GM23338 (cell line): ENCODE data around the gene NVL. TPM values are rescaled to one million over a fixed set of nuclear protein-coding genes. Genes with fewer than 3 reads are reported as not detected.

Source experiments
- ATAC-seq: fragments of 200-7000 bp; cut with Tn5 transposase; 3 replicates; pipeline ENCODE4 v1.9.1; 2020
- DNase-seq: peaks from one replicate; pipeline ENCODE4 v3.0.0-alpha.2; 2015; ENCODE audit warnings: low spot score
- H2AFZ ChIP-seq: fragments of 200-600 bp; sonication (generic); 2 replicates; pipeline ENCODE4 v1.8.0; 2016; ENCODE audit warnings: antibody characterized with exemption, mild to moderate bottlenecking, moderate library complexity
- H3F3A ChIP-seq: fragments of 200-600 bp; sonication (generic); replicated peaks from 2 replicates; pipeline ENCODE4 v1.8.0; 2017; ENCODE audit warnings: antibody characterized with exemption, mixed run types, low read depth
- H3K27ac ChIP-seq: fragments of 200-600 bp; sonication (generic); 2 replicates; pipeline ENCODE4 v1.6.1; 2016; ENCODE audit warnings: low read depth
- H3K27me3 ChIP-seq: fragments of 200-600 bp; sonication (generic); 2 replicates; pipeline ENCODE4 v1.8.0; 2016; ENCODE audit warnings: mild to moderate bottlenecking, mixed run types, moderate library complexity; ENCODE audit not compliant: insufficient read depth
- H3K36me3 ChIP-seq: fragments of 200-600 bp; sonication (generic); 2 replicates; pipeline ENCODE4 v1.8.0; 2016; ENCODE audit warnings: mild to moderate bottlenecking; ENCODE audit not compliant: insufficient read depth
- H3K4me1 ChIP-seq: fragments of 200-600 bp; sonication (generic); 2 replicates; pipeline ENCODE4 v1.8.0; 2016; ENCODE audit warnings: mild to moderate bottlenecking, moderate library complexity; ENCODE audit not compliant: insufficient read depth
- H3K4me2 ChIP-seq: fragments of 200-600 bp; sonication (generic); 2 replicates; pipeline ENCODE4 v1.7.1; 2017; ENCODE audit warnings: mixed run types
- H3K4me3 ChIP-seq: fragments of 200-600 bp; sonication (generic); 2 replicates; pipeline ENCODE4 v1.6.1; 2016; ENCODE audit warnings: mixed run types
- H3K79me2 ChIP-seq: fragments of 200-600 bp; sonication (generic); replicated peaks from 2 replicates; pipeline ENCODE4 v1.8.0; 2017; ENCODE audit warnings: mild to moderate bottlenecking; ENCODE audit not compliant: insufficient read depth
- H3K9me2 ChIP-seq: fragments of 200-600 bp; sonication (generic); 2 replicates; pipeline ENCODE4 v1.8.0; 2017; ENCODE audit not compliant: insufficient read depth
- H4K20me1 ChIP-seq: fragments of 200-600 bp; sonication (generic); replicated peaks from 2 replicates; pipeline ENCODE4 v1.8.0; 2017; ENCODE audit warnings: mild to moderate bottlenecking; ENCODE audit not compliant: insufficient read depth
- H3K27ac Mint-ChIP-seq: 2 replicates; pipeline ENCODE4 v1.8.0; 2020; ENCODE audit warnings: inconsistent platforms, mild to moderate bottlenecking, moderate library complexity, mixed read lengths
- H3K27me3 Mint-ChIP-seq: 3 replicates; pipeline ENCODE4 v1.8.0; 2022; ENCODE audit warnings: low read depth, mild to moderate bottlenecking, moderate library complexity, mixed read lengths, inconsistent platforms; ENCODE audit not compliant: insufficient read depth, poor library complexity
- H3K36me3 Mint-ChIP-seq: 3 replicates; pipeline ENCODE4 v1.8.0; 2021; ENCODE audit warnings: low read depth, mild to moderate bottlenecking, inconsistent platforms, moderate library complexity, mixed read lengths
- H3K4me1 Mint-ChIP-seq: 3 replicates; pipeline ENCODE4 v1.8.0; 2020; ENCODE audit warnings: mild to moderate bottlenecking, inconsistent platforms, mixed read lengths
- H3K4me3 Mint-ChIP-seq: 3 replicates; pipeline ENCODE4 v1.8.0; 2021; ENCODE audit warnings: moderate library complexity, mild to moderate bottlenecking, inconsistent platforms, mixed read lengths
- H3K9me3 Mint-ChIP-seq: 3 replicates; pipeline ENCODE4 v1.8.0; 2020; ENCODE audit warnings: moderate library complexity, mild to moderate bottlenecking, inconsistent platforms, mixed read lengths
- CREB1 ChIP-seq: fragments of 250-450 bp; sonication (Bioruptor Pico); IDR thresholded peaks from 2 replicates; pipeline ENCODE4 v1.5.0; 2020; ENCODE audit warnings: low read depth, mild to moderate bottlenecking, moderate library complexity
- NANOG ChIP-seq: IDR thresholded peaks from 2 replicates; pipeline ENCODE4 v1.6.1; 2016; ENCODE audit warnings: antibody characterized with exemption, borderline replicate concordance
- STAT1 ChIP-seq: IDR thresholded peaks from one replicate; pipeline ENCODE4 v1.6.1; 2016; ENCODE audit warnings: antibody characterized with exemption; ENCODE audit not compliant: unreplicated experiment
- ZNF331 ChIP-seq: fragments of 250-450 bp; sonication (Bioruptor Pico); IDR thresholded peaks from 2 replicates; pipeline ENCODE4 v1.5.0; 2020; ENCODE audit warnings: low read depth, mild to moderate bottlenecking, moderate library complexity
- polyA plus RNA-seq: library from polyadenylated mRNA; unstranded; fragments of >200 nt; fragmentation: Nextera tagmentation; extraction: Ambion mirVana; gene quantifications from 2 replicates; pipeline ENCODE4 v1.2.1, GENCODE V29; 2016
- total RNA-seq: library from RNA; depleted of rRNA; stranded (reverse); fragments of >200 nt; shearing (Covaris generic); gene quantifications from 2 replicates; pipeline ENCODE4 v1.2.3, GENCODE V29; 2014
- TF ChIP-seq, protein P1 (sequence below): fragments of 250-450 bp; sonication (Bioruptor Pico); IDR thresholded peaks from 2 replicates; pipeline ENCODE4 v1.5.0; 2020; ENCODE audit warnings: mild to moderate bottlenecking, moderate library complexity
- TF ChIP-seq, protein P2 (sequence below), 2 experiments: fragments of 200-600 bp in 1 of 2; sonication (generic) in 1 of 2; conservative IDR thresholded peaks; 2 replicates each; pipeline versions ENCODE4 v1.5.1 to v1.6.1; 2016 to 2017; ENCODE audit warnings: antibody characterized with exemption in 2 of 2, low read depth in 2 of 2, mild to moderate bottlenecking in 2 of 2, moderate library complexity in 1 of 2
- TF ChIP-seq, protein P3 (sequence below): IDR thresholded peaks from one replicate; pipeline ENCODE4 v1.6.1; 2018; ENCODE audit warnings: antibody characterized with exemption; ENCODE audit not compliant: unreplicated experiment

The NVL gene
- total and polyA plus RNA-seq, 2 experiments from 2014 or later, result 44.4 to 71.7 TPM

DNA sequence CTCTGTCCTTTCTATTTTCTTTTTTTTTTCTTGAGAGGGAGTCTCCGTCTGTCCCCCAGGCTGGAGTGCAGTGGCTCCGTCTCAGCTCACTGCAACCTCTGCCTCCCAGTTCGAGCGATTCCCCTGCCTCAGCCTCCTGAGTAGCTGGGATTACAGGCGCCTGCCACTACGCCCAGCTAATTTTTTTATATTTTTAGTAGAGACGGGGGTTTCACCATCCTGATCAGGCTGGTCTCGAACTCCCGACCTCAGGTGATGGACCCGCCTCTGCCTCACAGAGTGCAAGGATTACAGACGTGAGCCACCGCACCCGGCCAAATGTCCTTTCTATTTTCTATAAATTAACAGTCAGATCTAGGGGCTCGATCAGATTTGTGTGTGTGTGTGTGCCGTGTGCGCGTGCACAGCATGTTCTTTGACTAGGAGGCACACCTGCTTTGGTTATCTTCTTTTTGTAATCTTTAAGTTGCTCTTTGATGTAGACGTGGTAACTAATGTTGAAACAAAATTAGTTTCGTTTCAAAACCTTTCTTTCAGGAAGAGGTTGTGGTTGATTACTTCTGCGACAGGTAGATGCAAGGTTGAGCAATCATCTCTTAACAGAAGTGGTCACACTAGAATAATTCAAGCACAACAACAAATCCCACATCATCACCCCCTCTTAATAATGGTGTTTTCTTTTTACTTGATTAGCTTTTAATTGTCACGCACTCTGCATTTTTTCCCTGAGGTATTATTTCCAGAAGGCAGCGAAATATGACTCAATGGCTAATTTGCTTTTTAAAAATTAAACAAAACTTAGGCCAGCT lies 147.7 kb downstream of the NVL start:
- H3K36me3 Mint-ChIP-seq, result peaks cover 20% of the 10 kb centered on the region
- H3K4me2 ChIP-seq, result peak overlapping the region; percentile 99
- H3K9me3 Mint-ChIP-seq, result no peaks in the 10 kb centered on the region
- no peaks in the 10 kb centered on the region for H3K27me3 ChIP-seq
- peaks cover 15% of the 10 kb centered on the region; the same call in 1 of the 2 replicates for H3K4me1 ChIP-seq
- H3K27me3 Mint-ChIP-seq, result peaks cover 11% of the 10 kb centered on the region
- H2AFZ ChIP-seq, result peak overlapping the region; percentile 96; the same call in 1 of the 2 replicates
- DNase-seq (no peak), ATAC-seq (no peak)
- no peaks in the 10 kb centered on the region; the same call in 1 of the 2 replicates for H3K36me3 ChIP-seq
- no peaks in the 10 kb centered on the region; the same call in 1 of the 2 replicates for H4K20me1 ChIP-seq
- peaks cover 36% of the 10 kb centered on the region for H3K79me2 ChIP-seq
- H3K4me3 Mint-ChIP-seq, result peak overlapping the region; percentile 77
- H3K27ac ChIP-seq, result peak overlapping the region; percentile 92; the same call in 1 of the 2 replicates
- peak overlapping the region; percentile 20; the same call in 1 of the 2 replicates for H3K27ac Mint-ChIP-seq
- no peaks in the 10 kb centered on the region for H3K9me2 ChIP-seq
- H3F3A ChIP-seq, result peaks cover 20% of the 10 kb centered on the region
- H3K4me3 ChIP-seq, result peak overlapping the region; percentile 94
- TF ChIP-seq STAT1, result no peak
- TF ChIP-seq NANOG, result no peak
- peaks cover 20% of the 10 kb centered on the region for H3K4me1 Mint-ChIP-seq

DNA sequence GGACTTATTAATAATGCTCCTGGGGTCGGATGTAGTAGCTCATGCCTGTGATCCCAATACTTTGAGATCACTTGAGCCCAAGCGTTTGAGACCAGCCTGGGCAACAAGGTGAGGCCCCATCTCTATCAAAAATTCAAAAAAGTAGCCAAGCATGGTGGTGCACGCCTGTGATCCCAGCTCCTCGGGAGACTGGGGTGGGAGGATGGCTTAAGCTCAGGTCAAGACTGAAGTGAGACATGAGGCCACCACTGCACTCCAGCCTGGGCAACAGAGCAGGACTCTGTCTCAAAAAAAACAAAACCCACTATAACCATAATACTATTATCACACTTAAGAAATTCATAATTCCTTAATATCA lies 148.5 kb downstream of the NVL start:
- Histone ChIP-seq H3K4me1 (peaks cover 15% of the 10 kb centered on the region; the same call in 1 of the 2 replicates), H3F3A (peaks cover 20% of the 10 kb centered on the region), H3K4me3 (no peak overlapping the region), H3K27ac (no peak overlapping the region), H2AFZ (no peak overlapping the region), H4K20me1 (no peaks in the 10 kb centered on the region; the same call in 1 of the 2 replicates), H3K79me2 (peaks cover 28% of the 10 kb centered on the region), H3K4me2 (no peak overlapping the region), H3K36me3 (no peaks in the 10 kb centered on the region; the same call in 1 of the 2 replicates), H3K9me2 (no peaks in the 10 kb centered on the region), H3K27me3 (no peaks in the 10 kb centered on the region)
- Mint-ChIP-seq H3K4me1 (peaks cover 20% of the 10 kb centered on the region), H3K9me3 (no peaks in the 10 kb centered on the region), H3K27ac (no peak overlapping the region), H3K4me3 (no peak overlapping the region), H3K27me3 (peaks cover 11% of the 10 kb centered on the region), H3K36me3 (peaks cover 13% of the 10 kb centered on the region)
- no peak for DNase-seq
- ATAC-seq, result no peak
- TF ChIP-seq, protein P1, sequence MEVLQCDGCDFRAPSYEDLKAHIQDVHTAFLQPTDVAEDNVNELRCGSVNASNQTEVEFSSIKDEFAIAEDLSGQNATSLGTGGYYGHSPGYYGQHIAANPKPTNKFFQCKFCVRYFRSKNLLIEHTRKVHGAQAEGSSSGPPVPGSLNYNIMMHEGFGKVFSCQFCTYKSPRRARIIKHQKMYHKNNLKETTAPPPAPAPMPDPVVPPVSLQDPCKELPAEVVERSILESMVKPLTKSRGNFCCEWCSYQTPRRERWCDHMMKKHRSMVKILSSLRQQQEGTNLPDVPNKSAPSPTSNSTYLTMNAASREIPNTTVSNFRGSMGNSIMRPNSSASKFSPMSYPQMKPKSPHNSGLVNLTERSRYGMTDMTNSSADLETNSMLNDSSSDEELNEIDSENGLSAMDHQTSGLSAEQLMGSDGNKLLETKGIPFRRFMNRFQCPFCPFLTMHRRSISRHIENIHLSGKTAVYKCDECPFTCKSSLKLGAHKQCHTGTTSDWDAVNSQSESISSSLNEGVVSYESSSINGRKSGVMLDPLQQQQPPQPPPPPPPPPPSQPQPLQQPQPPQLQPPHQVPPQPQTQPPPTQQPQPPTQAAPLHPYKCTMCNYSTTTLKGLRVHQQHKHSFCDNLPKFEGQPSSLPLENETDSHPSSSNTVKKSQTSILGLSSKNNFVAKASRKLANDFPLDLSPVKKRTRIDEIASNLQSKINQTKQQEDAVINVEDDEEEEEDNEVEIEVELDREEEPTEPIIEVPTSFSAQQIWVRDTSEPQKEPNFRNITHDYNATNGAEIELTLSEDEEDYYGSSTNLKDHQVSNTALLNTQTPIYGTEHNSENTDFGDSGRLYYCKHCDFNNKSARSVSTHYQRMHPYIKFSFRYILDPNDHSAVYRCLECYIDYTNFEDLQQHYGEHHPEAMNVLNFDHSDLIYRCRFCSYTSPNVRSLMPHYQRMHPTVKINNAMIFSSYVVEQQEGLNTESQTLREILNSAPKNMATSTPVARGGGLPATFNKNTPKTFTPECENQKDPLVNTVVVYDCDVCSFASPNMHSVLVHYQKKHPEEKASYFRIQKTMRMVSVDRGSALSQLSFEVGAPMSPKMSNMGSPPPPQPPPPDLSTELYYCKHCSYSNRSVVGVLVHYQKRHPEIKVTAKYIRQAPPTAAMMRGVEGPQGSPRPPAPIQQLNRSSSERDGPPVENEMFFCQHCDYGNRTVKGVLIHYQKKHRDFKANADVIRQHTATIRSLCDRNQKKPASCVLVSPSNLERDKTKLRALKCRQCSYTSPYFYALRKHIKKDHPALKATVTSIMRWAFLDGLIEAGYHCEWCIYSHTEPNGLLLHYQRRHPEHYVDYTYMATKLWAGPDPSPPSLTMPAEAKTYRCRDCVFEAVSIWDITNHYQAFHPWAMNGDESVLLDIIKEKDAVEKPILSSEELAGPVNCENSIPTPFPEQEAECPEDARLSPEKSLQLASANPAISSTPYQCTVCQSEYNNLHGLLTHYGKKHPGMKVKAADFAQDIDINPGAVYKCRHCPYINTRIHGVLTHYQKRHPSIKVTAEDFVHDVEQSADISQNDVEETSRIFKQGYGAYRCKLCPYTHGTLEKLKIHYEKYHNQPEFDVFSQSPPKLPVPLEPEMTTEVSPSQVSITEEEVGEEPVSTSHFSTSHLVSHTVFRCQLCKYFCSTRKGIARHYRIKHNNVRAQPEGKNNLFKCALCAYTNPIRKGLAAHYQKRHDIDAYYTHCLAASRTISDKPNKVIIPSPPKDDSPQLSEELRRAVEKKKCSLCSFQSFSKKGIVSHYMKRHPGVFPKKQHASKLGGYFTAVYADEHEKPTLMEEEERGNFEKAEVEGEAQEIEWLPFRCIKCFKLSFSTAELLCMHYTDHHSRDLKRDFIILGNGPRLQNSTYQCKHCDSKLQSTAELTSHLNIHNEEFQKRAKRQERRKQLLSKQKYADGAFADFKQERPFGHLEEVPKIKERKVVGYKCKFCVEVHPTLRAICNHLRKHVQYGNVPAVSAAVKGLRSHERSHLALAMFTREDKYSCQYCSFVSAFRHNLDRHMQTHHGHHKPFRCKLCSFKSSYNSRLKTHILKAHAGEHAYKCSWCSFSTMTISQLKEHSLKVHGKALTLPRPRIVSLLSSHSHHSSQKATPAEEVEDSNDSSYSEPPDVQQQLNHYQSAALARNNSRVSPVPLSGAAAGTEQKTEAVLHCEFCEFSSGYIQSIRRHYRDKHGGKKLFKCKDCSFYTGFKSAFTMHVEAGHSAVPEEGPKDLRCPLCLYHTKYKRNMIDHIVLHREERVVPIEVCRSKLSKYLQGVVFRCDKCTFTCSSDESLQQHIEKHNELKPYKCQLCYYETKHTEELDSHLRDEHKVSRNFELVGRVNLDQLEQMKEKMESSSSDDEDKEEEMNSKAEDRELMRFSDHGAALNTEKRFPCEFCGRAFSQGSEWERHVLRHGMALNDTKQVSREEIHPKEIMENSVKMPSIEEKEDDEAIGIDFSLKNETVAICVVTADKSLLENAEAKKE (CRISPR knock-in tag), result no peak
- TF ChIP-seq, protein P2, sequence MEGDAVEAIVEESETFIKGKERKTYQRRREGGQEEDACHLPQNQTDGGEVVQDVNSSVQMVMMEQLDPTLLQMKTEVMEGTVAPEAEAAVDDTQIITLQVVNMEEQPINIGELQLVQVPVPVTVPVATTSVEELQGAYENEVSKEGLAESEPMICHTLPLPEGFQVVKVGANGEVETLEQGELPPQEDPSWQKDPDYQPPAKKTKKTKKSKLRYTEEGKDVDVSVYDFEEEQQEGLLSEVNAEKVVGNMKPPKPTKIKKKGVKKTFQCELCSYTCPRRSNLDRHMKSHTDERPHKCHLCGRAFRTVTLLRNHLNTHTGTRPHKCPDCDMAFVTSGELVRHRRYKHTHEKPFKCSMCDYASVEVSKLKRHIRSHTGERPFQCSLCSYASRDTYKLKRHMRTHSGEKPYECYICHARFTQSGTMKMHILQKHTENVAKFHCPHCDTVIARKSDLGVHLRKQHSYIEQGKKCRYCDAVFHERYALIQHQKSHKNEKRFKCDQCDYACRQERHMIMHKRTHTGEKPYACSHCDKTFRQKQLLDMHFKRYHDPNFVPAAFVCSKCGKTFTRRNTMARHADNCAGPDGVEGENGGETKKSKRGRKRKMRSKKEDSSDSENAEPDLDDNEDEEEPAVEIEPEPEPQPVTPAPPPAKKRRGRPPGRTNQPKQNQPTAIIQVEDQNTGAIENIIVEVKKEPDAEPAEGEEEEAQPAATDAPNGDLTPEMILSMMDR (conservative IDR thresholded peaks at IDR 0.05; ENCODE audit: low read depth in 2 of 2), result no peak
- TF ChIP-seq, protein P3, sequence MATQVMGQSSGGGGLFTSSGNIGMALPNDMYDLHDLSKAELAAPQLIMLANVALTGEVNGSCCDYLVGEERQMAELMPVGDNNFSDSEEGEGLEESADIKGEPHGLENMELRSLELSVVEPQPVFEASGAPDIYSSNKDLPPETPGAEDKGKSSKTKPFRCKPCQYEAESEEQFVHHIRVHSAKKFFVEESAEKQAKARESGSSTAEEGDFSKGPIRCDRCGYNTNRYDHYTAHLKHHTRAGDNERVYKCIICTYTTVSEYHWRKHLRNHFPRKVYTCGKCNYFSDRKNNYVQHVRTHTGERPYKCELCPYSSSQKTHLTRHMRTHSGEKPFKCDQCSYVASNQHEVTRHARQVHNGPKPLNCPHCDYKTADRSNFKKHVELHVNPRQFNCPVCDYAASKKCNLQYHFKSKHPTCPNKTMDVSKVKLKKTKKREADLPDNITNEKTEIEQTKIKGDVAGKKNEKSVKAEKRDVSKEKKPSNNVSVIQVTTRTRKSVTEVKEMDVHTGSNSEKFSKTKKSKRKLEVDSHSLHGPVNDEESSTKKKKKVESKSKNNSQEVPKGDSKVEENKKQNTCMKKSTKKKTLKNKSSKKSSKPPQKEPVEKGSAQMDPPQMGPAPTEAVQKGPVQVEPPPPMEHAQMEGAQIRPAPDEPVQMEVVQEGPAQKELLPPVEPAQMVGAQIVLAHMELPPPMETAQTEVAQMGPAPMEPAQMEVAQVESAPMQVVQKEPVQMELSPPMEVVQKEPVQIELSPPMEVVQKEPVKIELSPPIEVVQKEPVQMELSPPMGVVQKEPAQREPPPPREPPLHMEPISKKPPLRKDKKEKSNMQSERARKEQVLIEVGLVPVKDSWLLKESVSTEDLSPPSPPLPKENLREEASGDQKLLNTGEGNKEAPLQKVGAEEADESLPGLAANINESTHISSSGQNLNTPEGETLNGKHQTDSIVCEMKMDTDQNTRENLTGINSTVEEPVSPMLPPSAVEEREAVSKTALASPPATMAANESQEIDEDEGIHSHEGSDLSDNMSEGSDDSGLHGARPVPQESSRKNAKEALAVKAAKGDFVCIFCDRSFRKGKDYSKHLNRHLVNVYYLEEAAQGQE, result no peak
- TF ChIP-seq STAT1 (no peak), ZNF331 (no peak), CREB1 (CRISPR knock-in tag) (no peak)
